Mesodermal cell (in vitro differentiated cells): ENCODE results near the gene DEAF1.

Source experiments
- H3K27ac ChIP-seq: 2 replicates; pipeline ENCODE4 v1.7.0; 2013; ENCODE audit warnings: mild to moderate bottlenecking, low read depth, low read length, moderate library complexity; ENCODE audit not compliant: severe bottlenecking
- H3K36me3 ChIP-seq: 2 replicates; pipeline ENCODE4 v1.7.1; 2013; ENCODE audit warnings: mild to moderate bottlenecking, low read length, moderate library complexity; ENCODE audit not compliant: control insufficient read depth, insufficient read depth
- H3K4me1 ChIP-seq: one replicate; pipeline ENCODE4 v1.7.1; 2013; ENCODE audit warnings: mild to moderate bottlenecking, low read length; ENCODE audit not compliant: insufficient read depth, control insufficient read depth, poor library complexity, severe bottlenecking
- H3K4me3 ChIP-seq: 2 replicates; pipeline ENCODE4 v1.7.0; 2013; ENCODE audit warnings: low read length, control low read depth, mild to moderate bottlenecking; ENCODE audit not compliant: insufficient read depth, poor library complexity, severe bottlenecking; ENCODE audit errors: extremely low read depth
- H3K9me3 ChIP-seq: 2 replicates; pipeline ENCODE4 v1.7.1; 2013; ENCODE audit warnings: mild to moderate bottlenecking, low read length, moderate library complexity; ENCODE audit not compliant: control insufficient read depth
- WGBS, 2 experiments: methylation state at CpG; one replicate each; pipeline ENCODE4 v1.1.5; 2013; ENCODE audit warnings: missing lambda C conversion rate in 2 of 2; ENCODE audit not compliant: insufficient coverage in 2 of 2; 5-methylcytosine and 5-hydroxymethylcytosine counted together

DEAF1 gene

GRCh38 chr11:614623-615503 lies 80.2 kb downstream of the DEAF1 start:
- H3K36me3 ChIP-seq: peaks cover 45% of the 10 kb centered on the region
- 93 to 94% methylated on average over 63 to 66 of the region's 68 CpGs for WGBS, 2 experiments
- peak overlapping the region; percentile 58 for H3K4me3 ChIP-seq
- H3K27ac ChIP-seq: peak overlapping the region; percentile 87
- no peaks in the 10 kb centered on the region for H3K9me3 ChIP-seq
- peaks cover 19% of the 10 kb centered on the region for H3K4me1 ChIP-seq

DNA sequence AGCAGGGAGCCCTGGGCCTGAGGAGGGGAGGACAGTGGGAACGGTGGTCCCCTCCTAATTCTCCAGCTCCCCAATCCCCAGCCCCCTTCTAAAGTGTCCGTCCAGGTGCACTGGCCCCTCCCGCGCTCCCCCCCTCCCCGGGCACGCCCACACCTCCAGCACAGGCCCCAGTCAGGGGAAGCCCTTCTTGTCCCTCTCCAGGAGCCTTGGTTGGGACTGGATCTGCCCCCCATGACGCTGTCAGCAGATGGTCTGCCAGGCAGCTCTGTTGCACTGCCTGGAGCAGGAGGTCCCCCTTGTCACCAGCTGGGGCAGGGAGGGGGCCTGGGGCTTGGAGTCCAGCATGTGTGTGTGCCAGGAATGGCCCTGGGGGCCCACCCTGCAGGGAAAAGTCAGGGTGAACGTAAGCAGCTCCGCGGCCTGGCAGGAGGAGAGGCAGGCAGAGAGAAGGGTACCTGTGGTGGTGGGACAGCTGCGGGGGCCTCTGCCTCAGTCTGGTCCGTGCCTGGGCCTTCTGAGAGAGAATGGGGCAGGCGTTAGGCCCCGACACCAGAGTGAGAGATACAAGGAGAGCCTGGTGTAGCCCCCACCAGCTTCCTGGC lies 80.9 kb downstream of the DEAF1 start:
- H3K9me3 ChIP-seq: no peaks in the 10 kb centered on the region
- WGBS, 2 experiments: 84 to 96% methylated on average over 4 to 10 of the region's 14 CpGs
- H3K36me3 ChIP-seq: peaks cover 52% of the 10 kb centered on the region
- no peak overlapping the region for H3K27ac ChIP-seq
- no peak overlapping the region for H3K4me3 ChIP-seq
- H3K4me1 ChIP-seq: peaks cover 19% of the 10 kb centered on the region

GRCh38 chr11:613369-613968 lies 81.6 kb downstream of the DEAF1 start:
- H3K27ac ChIP-seq: peak overlapping the region; percentile 23
- no peak overlapping the region for H3K4me3 ChIP-seq
- peaks cover 19% of the 10 kb centered on the region for H3K4me1 ChIP-seq
- 42 to 46% methylated on average over 19 to 20 of the region's 36 CpGs for WGBS, 2 experiments
- H3K36me3 ChIP-seq: peaks cover 59% of the 10 kb centered on the region
- no peaks in the 10 kb centered on the region for H3K9me3 ChIP-seq

GRCh38 chr11:612961-613300 lies 82.1 kb downstream of the DEAF1 start:
- Histone ChIP-seq H3K4me3 (no peak overlapping the region), H3K4me1 (peaks cover 19% of the 10 kb centered on the region), H3K27ac (peak overlapping the region; percentile 23), H3K36me3 (peaks cover 61% of the 10 kb centered on the region), H3K9me3 (no peaks in the 10 kb centered on the region)
- 94% methylated on average over 10 of the region's 10 CpGs for WGBS, 2 experiments

DNA sequence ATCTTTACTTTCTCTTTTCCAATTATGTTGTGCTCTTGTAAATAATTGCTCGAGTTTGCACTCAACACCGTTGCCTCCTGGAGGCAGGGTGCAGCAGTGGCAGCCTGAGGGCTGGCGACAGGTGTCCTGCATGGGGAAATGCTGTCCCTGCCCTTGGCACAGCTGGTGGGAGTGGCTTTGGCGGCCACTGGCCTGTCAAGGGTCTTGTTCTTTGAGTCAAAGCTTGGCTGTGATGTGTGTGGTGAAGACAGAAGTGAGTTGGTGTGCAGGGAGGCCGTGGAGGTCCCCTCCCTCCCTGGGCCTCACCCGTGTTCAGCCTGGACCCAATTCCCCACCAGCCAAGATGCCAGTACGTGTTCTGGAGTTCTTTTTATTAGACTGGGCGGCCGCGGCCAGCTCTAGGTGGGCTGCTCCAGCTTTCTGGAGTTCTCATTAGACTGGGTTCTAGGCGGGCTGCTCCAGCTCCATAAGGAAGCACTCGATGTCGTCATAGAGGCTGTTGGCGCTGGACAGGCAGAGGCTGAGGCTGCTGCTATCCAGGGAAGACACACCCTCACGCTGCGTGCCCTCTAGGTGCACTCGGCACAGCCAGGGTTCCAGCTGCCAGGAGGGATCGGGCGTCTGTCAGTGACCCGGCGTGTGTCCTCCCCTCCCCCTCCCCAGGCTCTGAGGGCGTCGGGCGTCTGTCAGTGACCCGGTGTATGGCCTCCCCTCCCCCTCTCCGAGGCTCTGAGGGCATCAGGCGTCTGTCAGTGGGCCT lies 82.6 kb downstream of the DEAF1 start:
- Histone ChIP-seq H3K4me3 (no peak overlapping the region), H3K36me3 (peaks cover 64% of the 10 kb centered on the region), H3K27ac (no peak overlapping the region), H3K4me1 (peaks cover 19% of the 10 kb centered on the region), H3K9me3 (no peaks in the 10 kb centered on the region)
- WGBS, 2 experiments: 89 to 92% methylated on average over 24 to 27 of the region's 27 CpGs

- Histone ChIP-seq H3K4me3 (no peak overlapping the region), H3K27ac (no peak overlapping the region), H3K9me3 (no peaks in the 10 kb centered on the region), H3K4me1 (peaks cover 16% of the 10 kb centered on the region), H3K36me3 (peaks cover 75% of the 10 kb centered on the region)
- WGBS, 2 experiments: 95 to 96% methylated on average over 38 to 42 of the region's 49 CpGs
Measured at GRCh38 chr11:611001-611996, 83.7 kb downstream of the DEAF1 start.

DNA sequence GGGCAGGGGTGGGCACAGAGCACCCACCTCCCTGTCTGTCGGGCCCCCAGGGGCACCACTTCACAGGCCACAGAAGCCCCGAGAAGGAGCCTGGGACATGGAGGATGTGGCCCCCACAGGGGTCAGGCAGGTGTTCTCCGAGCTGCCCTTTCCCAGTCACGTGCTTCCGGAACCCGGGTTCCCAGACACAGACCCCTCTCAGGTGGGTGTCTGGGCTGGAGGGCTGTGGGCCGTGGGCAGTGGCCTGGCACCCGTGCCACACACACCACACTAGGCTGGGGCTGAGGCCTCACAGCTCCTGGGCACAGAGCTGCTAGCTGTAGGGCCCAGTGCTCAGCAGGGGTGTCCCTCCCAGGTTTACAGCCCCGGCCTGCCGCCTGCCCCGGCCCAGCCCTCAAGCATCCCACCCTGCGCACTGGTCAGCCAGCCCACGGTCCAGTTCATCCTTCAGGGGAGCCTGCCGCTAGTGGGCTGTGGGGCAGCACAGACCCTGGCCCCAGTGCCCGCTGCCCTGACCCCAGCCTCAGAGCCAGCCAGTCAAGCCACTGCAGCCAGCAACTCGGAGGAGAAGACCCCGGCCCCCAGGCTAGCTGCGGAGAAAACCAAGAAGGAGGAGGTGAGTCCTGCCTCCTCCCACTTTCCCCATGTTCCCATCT lies 84.7 kb downstream of the DEAF1 start:
- H3K36me3 ChIP-seq: peaks cover 86% of the 10 kb centered on the region

DNA sequence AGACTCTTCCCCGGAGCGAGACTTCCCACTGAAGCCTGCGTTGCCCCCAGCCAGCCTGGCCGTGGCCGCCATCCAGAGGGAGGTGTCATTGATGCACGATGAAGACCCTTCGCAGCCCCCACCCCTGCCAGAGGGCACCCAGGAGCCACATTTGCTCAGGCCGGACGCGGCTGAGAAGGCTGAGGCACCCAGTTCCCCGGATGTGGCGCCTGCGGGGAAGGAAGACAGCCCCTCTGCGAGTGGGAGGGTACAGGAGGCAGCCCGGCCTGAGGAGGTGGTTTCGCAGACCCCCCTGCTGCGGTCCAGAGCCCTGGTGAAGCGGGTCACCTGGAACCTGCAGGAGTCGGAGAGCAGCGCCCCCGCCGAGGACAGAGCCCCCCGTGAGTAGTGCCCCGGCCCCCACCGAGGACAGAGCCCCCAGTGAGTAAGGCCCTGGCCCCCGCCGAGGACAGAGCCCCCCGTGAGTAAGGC lies 85.6 kb downstream of the DEAF1 start:
- 98% methylated on average over 23 to 25 of the region's 28 CpGs for WGBS, 2 experiments
- Histone ChIP-seq H3K36me3 (peaks cover 95% of the 10 kb centered on the region), H3K4me1 (peaks cover 6% of the 10 kb centered on the region), H3K9me3 (no peaks in the 10 kb centered on the region), H3K4me3 (no peak overlapping the region), H3K27ac (no peak overlapping the region)

More for the DNA sequence above, 84.7 kb downstream of the DEAF1 start:
- WGBS, 2 experiments: 95 to 98% methylated on average over 13 to 15 of the region's 18 CpGs
- Histone ChIP-seq H3K4me1 (peaks cover 10% of the 10 kb centered on the region), H3K4me3 (no peak overlapping the region), H3K9me3 (no peaks in the 10 kb centered on the region), H3K27ac (no peak overlapping the region)

- Histone ChIP-seq H3K4me3 (no peak overlapping the region), H3K4me1 (peaks cover 6% of the 10 kb centered on the region), H3K36me3 (peaks cover 96% of the 10 kb centered on the region), H3K27ac (no peak overlapping the region), H3K9me3 (no peaks in the 10 kb centered on the region)
- 90 to 98% methylated on average over 19 to 27 of the region's 28 CpGs for WGBS, 2 experiments
Measured at GRCh38 chr11:608791-609251, 86.2 kb downstream of the DEAF1 start.
